Common myeloid progenitor, CD34-positive (primary cell): ENCODE measurements around the gene CCDC66.
"Not testable (repeated sequence)": the region's sequence is repeated elsewhere in the genome, so short reads cannot be mapped to it uniquely, and the experiment has no call there.

Experiments
- CTCF ChIA-PET: fragments of 350-600 bp; sonication (Branson Sonifier 250); formaldehyde crosslinking; loops from one replicate; lab custom pipeline; 2021; ENCODE audit warnings: antibody characterized with exemption; lab: Charles Lee
- POLR2A ChIA-PET: fragments of 350-600 bp; sonication (Branson Sonifier 250); formaldehyde crosslinking; loops from one replicate; lab custom pipeline; 2021; ENCODE audit warnings: antibody characterized with exemption; lab: Charles Lee
- DNase-seq, 3 donors: peaks; one replicate each; pipeline versions ENCODE4 v3.0.0 to v3.0.0-alpha.2; 2013
- H3K27ac ChIP-seq, 2 experiments: 1 replicate in 1 of 2; 2 replicates in 1 of 2; pipeline ENCODE4 v1.7.0; 2013; ENCODE audit warnings: inconsistent platforms in 2 of 2, low read length in 2 of 2, mild to moderate bottlenecking in 2 of 2, low read depth in 1 of 2, moderate library complexity in 1 of 2; ENCODE audit not compliant: severe bottlenecking in 2 of 2, insufficient read depth in 1 of 2, poor library complexity in 1 of 2
- H3K27me3 ChIP-seq, 5 experiments: replicated peaks in 2 of 5; 1 replicate in 3 of 5; 2 replicates in 2 of 5; pipeline versions ENCODE4 v1.6.1 to v1.7.0; 2013; ENCODE audit warnings: low read length in 4 of 5, mild to moderate bottlenecking in 2 of 5, moderate library complexity in 2 of 5, inconsistent platforms in 1 of 5; ENCODE audit not compliant: insufficient read depth in 5 of 5, control insufficient read depth in 4 of 5
- H3K36me3 ChIP-seq, 4 experiments: 1 replicate in 2 of 4; 2 replicates in 2 of 4; pipeline versions ENCODE4 v1.6.1 to v1.7.0; 2013; ENCODE audit warnings: low read length in 3 of 4, control low read depth in 1 of 4, mild to moderate bottlenecking in 1 of 4; ENCODE audit not compliant: control insufficient read depth in 4 of 4, insufficient read depth in 4 of 4
- H3K4me1 ChIP-seq, 4 experiments: 1 replicate in 3 of 4; 2 replicates in 1 of 4; pipeline versions ENCODE4 v1.6.1 to v1.7.1; 2013; ENCODE audit warnings: low read length in 3 of 4, mild to moderate bottlenecking in 3 of 4, control low read depth in 1 of 4, inconsistent platforms in 1 of 4, moderate library complexity in 1 of 4; ENCODE audit not compliant: control insufficient read depth in 4 of 4, insufficient read depth in 4 of 4; ENCODE audit errors: control extremely low read depth in 1 of 4
- H3K4me3 ChIP-seq, 7 experiments: 1 replicate in 4 of 7; 2 replicates in 3 of 7; pipeline versions ENCODE4 v1.5.1 to v1.7.0; 2013; ENCODE audit warnings: mild to moderate bottlenecking in 7 of 7, low read length in 6 of 7, moderate library complexity in 6 of 7, inconsistent platforms in 2 of 7, low read depth in 2 of 7, control low read depth in 1 of 7; ENCODE audit not compliant: insufficient read depth in 4 of 7, control insufficient read depth in 1 of 7; ENCODE audit errors: extremely low read depth in 1 of 7
- H3K9me3 ChIP-seq, 5 experiments: 1 replicate in 4 of 5; 2 replicates in 1 of 5; pipeline versions ENCODE4 v1.6.1 to v1.7.1; 2013; ENCODE audit warnings: low read length in 4 of 5, mild to moderate bottlenecking in 2 of 5, inconsistent platforms in 1 of 5, low read depth in 1 of 5, moderate library complexity in 1 of 5; ENCODE audit not compliant: control insufficient read depth in 4 of 5, insufficient read depth in 2 of 5; ENCODE audit errors: control extremely low read depth in 1 of 5
- WGBS: methylation state at CpG from one replicate; pipeline ENCODE4 v1.1.5; 2013; ENCODE audit not compliant: insufficient coverage; 5-methylcytosine and 5-hydroxymethylcytosine counted together

CCDC66 gene

DNA sequence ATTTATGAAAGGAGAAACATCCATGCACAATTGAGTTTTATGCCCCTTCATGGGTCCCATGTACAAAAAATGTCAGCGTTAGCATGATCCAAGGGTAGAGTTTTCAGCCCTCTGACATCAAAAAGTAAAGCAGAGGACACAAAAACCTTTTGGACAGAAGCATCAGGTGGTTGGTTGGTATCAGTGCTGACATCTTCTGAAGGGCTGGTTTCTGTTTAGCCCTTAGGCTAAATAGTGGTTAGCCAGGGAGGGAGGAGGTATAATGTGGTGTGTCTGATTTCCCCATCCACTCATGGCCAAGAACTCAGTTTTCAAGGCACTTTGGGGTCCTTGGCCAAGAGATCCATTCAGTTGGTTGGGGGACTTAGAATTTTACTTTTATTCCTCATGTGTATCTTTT lies 16.5 kb downstream of the CCDC66 start:
- POLR2A ChIA-PET = no interaction called here
- Histone ChIP-seq H3K4me1 (no peaks in the 10 kb centered on the region), H3K36me3 (peaks cover 9 to 67% (median 29%) of the 10 kb centered on the region in 4 experiments), H3K27ac (no peak overlapping the region), H3K9me3 (peaks cover 0 to 2% (median 1%) of the 10 kb centered on the region in 5 experiments), H3K27me3 (no peaks in the 10 kb centered on the region), H3K4me3 (no peak overlapping the region)
- WGBS = 100% methylated on average over 1 of the region's 1 CpG
- CTCF ChIA-PET = no interaction called here
- no peak for DNase-seq

- H3K36me3 ChIP-seq = peaks cover 0 to 20% (median 8%) of the 10 kb centered on the region in 4 experiments
- H3K4me1 ChIP-seq, CTCF ChIA-PET, POLR2A ChIA-PET, H3K27me3 ChIP-seq, DNase-seq, H3K27ac ChIP-seq, H3K4me3 ChIP-seq: not testable (repeated sequence)
- H3K9me3 ChIP-seq = peaks cover 0 to 13% (median 8%) of the 10 kb centered on the region in 5 experiments
- WGBS = 96% methylated on average over 3 of the region's 12 CpGs
Measured at GRCh38 chr3:56581941-56582340, 25.0 kb downstream of the CCDC66 start.

DNA sequence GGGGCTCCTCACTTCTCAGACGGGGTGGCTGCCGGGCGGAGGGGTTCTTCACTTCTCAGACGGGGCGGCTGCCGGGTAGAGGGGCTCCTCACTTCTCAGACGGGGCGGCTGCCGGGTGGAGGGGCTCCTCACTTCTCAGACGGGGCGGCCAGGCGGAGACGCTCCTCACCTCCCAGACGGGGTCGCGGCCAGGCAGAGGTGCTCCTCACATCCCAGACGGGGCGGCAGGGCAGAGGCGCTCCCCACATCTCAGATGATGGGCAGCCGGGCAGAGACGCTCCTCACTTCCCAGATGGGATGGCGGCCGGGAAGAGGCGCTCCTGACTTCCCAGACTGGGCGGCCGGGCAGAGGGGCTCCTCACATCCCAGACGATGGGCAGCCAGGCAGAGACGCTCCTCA lies 27.3 kb downstream of the CCDC66 start:
- POLR2A ChIA-PET, DNase-seq, H3K27ac ChIP-seq, H3K4me1 ChIP-seq, H3K4me3 ChIP-seq, H3K27me3 ChIP-seq, CTCF ChIA-PET: not testable (repeated sequence)
- Histone ChIP-seq H3K9me3 (peaks cover 0 to 13% (median 8%) of the 10 kb centered on the region in 5 experiments), H3K36me3 (peaks cover 0 to 17% (median 8%) of the 10 kb centered on the region in 4 experiments)
- 100% methylated on average over 5 of the region's 28 CpGs for WGBS

DNA sequence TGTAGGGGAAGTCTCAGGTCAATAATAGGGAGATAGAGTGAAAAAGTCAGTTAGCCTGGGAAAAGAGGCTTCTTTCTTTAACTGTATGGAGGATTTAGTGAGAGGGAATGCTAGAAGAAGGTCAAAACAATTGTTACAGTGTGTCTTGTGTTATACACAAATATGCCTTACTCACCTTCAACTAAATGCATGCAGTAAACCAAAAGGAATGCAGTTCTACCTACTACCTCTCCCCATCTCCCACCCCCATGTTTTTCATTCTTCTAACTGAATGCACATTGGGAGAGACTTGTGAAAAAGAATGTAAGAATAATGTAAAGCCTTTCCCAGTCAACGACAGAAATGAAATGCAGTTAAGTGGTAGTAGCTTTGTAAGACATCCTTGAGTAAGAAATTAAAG lies 33.8 kb downstream of the CCDC66 start:
- Histone ChIP-seq H3K4me3 (no peak overlapping the region), H3K27ac (no peak overlapping the region), H3K4me1 (no peaks in the 10 kb centered on the region), H3K36me3 (peaks cover 6 to 23% (median 15%) of the 10 kb centered on the region in 4 experiments), H3K9me3 (no peaks in the 10 kb centered on the region), H3K27me3 (no peaks in the 10 kb centered on the region)
- WGBS = 100% methylated on average over 1 of the region's 1 CpG
- DNase-seq = no peak
- ChIA-PET POLR2A (no interaction called here), CTCF (no interaction called here)

GRCh38 chr3:56591262-56591661 lies 34.3 kb downstream of the CCDC66 start:
- ChIA-PET CTCF (interaction anchor here (0.8 kb wide), 1 partner anchor 11 kb away, joined by 3 read pairs; no protein-coding TSS in a partner anchor), POLR2A (no interaction called here)
- no peak overlapping the region for H3K4me3 ChIP-seq
- WGBS = no CpG with 5 or more reads among the region's 2 CpGs
- H3K36me3 ChIP-seq = peaks cover 8 to 23% (median 18%) of the 10 kb centered on the region in 4 experiments
- H3K27me3 ChIP-seq = no peaks in the 10 kb centered on the region
- no peak overlapping the region for H3K27ac ChIP-seq
- peak in 2 of 3 donors; percentile 0 to 5 for DNase-seq
- H3K9me3 ChIP-seq = no peaks in the 10 kb centered on the region
- H3K4me1 ChIP-seq = no peaks in the 10 kb centered on the region

- H3K4me1 ChIP-seq = no peaks in the 10 kb centered on the region
- POLR2A ChIA-PET = no interaction called here
Measured at GRCh38 chr3:56593455-56594158, 36.6 kb downstream of the CCDC66 start.

More at GRCh38 chr3:56593455-56594158, 36.6 kb downstream of the CCDC66 start:
- Histone ChIP-seq H3K27me3 (no peaks in the 10 kb centered on the region), H3K27ac (no peak overlapping the region), H3K4me3 (no peak overlapping the region), H3K36me3 (peaks cover 17 to 38% (median 21%) of the 10 kb centered on the region in 4 experiments), H3K9me3 (peaks cover 0 to 5% (median 0%) of the 10 kb centered on the region in 5 experiments)
- CTCF ChIA-PET = interaction anchor here (0.7 to 1.0 kb wide), 2 partner anchors 33 to 47 kb away, joined by 3 to 4 read pairs; no protein-coding TSS in a partner anchor
- WGBS = no CpG with 5 or more reads among the region's 6 CpGs
- DNase-seq = no peak
